Spinal cord (tissue), 10 donors: ENCODE measurements around the gene MRPL14. TPM values are rescaled to one million over a fixed set of nuclear protein-coding genes. Genes with fewer than 3 reads are reported as not detected.

Source experiments
- DNase-seq, 6 donors: peaks; one replicate each; pipeline versions ENCODE4 v3.0.0 to v3.0.0-alpha.2; 2013 to 2015; ENCODE audit warnings: low spot score in 6 of 6, low read depth in 4 of 6
- H3K27ac ChIP-seq: one replicate; pipeline ENCODE4 v1.5.1; 2013; ENCODE audit warnings: low read depth, low read length, control low read depth
- H3K27me3 ChIP-seq: one replicate; pipeline ENCODE4 v1.6.1; 2013; ENCODE audit warnings: low read length; ENCODE audit not compliant: control insufficient read depth, insufficient read depth
- H3K36me3 ChIP-seq: one replicate; pipeline ENCODE4 v1.6.1; 2013; ENCODE audit warnings: low read length; ENCODE audit not compliant: control insufficient read depth, insufficient read depth
- H3K4me1 ChIP-seq: one replicate; pipeline ENCODE4 v1.6.1; 2013; ENCODE audit warnings: low read length; ENCODE audit not compliant: control insufficient read depth, insufficient read depth
- H3K4me3 ChIP-seq: one replicate; pipeline ENCODE4 v1.5.1; 2013; ENCODE audit warnings: low read depth, low read length, control low read depth
- H3K9me3 ChIP-seq: one replicate; pipeline ENCODE4 v1.6.1; 2013; ENCODE audit warnings: low read length; ENCODE audit not compliant: control insufficient read depth, insufficient read depth
- WGBS: methylation state at CpG from one replicate; pipeline ENCODE4 v1.1.5; 2013; ENCODE audit warnings: missing lambda C conversion rate; ENCODE audit not compliant: insufficient coverage; 5-methylcytosine and 5-hydroxymethylcytosine counted together
- polyA plus RNA-seq, 2 donors: library from polyadenylated mRNA; unstranded; fragments of 120-200 nt; gene quantifications; one replicate each; pipeline ENCODE4 v1.2.1, GENCODE V29; 2013; ENCODE audit not compliant: insufficient read length in 2 of 2
- total RNA-seq, 2 donors: library from RNA; depleted of rRNA in 1 of 2; stranded (reverse); fragments of 120-200 nt in 1 of 2; fragments of >200 nt in 1 of 2; gene quantifications; one replicate each; pipeline versions ENCODE4 v1.2.3 to v1.2.4, GENCODE V29; 2013 to 2014
- donor health status: healthy.

The MRPL14 gene
- total and polyA plus RNA-seq, 4 donors, result 32.1 to 53.1 (median 36.4) TPM

- Histone ChIP-seq H3K9me3 (no peaks in the 10 kb centered on the region), H3K27me3 (no peaks in the 10 kb centered on the region), H3K27ac (no peak overlapping the region), H3K36me3 (peaks cover 3% of the 10 kb centered on the region), H3K4me3 (no peak overlapping the region), H3K4me1 (peaks cover 60% of the 10 kb centered on the region)
- no peak for DNase-seq
- WGBS, result 89% methylated on average over 4 of the region's 6 CpGs
Observed at GRCh38 chr6:44078219-44078826, 48.9 kb downstream of the MRPL14 start.

GRCh38 chr6:44077214-44077946, 49.9 kb downstream of the MRPL14 start:
- Histone ChIP-seq H3K9me3 (no peaks in the 10 kb centered on the region), H3K27ac (peak overlapping the region; percentile 67), H3K36me3 (no peaks in the 10 kb centered on the region), H3K4me3 (no peak overlapping the region), H3K4me1 (peaks cover 68% of the 10 kb centered on the region), H3K27me3 (no peaks in the 10 kb centered on the region)
- peak in 2 of 6 donors; percentile 18 to 63 for DNase-seq
- no CpG with 5 or more reads among the region's 8 CpGs for WGBS

GRCh38 chr6:44076356-44077213, 50.7 kb downstream of the MRPL14 start:
- Histone ChIP-seq H3K36me3 (no peaks in the 10 kb centered on the region), H3K4me1 (peaks cover 71% of the 10 kb centered on the region), H3K27ac (peak overlapping the region; percentile 71), H3K27me3 (no peaks in the 10 kb centered on the region), H3K9me3 (no peaks in the 10 kb centered on the region), H3K4me3 (no peak overlapping the region)
- DNase-seq, result peak in 4 of 6 donors; percentile 61 to 91 (median 78)
- 3% methylated on average over 45 of the region's 49 CpGs for WGBS

- Histone ChIP-seq H3K36me3 (no peaks in the 10 kb centered on the region), H3K27ac (peak overlapping the region; percentile 71), H3K9me3 (no peaks in the 10 kb centered on the region), H3K27me3 (no peaks in the 10 kb centered on the region), H3K4me3 (no peak overlapping the region), H3K4me1 (peaks cover 71% of the 10 kb centered on the region)
- no peak for DNase-seq
- no CpG with 5 or more reads among the region's 2 CpGs for WGBS
Observed at GRCh38 chr6:44075647-44076355, 51.5 kb downstream of the MRPL14 start.

GRCh38 chr6:44074813-44075646, 52.2 kb downstream of the MRPL14 start:
- Histone ChIP-seq H3K4me3 (peak overlapping the region; percentile 16), H3K27me3 (no peaks in the 10 kb centered on the region), H3K27ac (peak overlapping the region; percentile 82), H3K4me1 (peaks cover 71% of the 10 kb centered on the region), H3K36me3 (no peaks in the 10 kb centered on the region), H3K9me3 (no peaks in the 10 kb centered on the region)
- WGBS, result 33% methylated on average over 5 of the region's 9 CpGs
- no peak for DNase-seq

GRCh38 chr6:44074439-44074812, 52.8 kb downstream of the MRPL14 start:
- H3K4me1 ChIP-seq, result peaks cover 70% of the 10 kb centered on the region
- WGBS, result 2% methylated on average over 13 of the region's 13 CpGs
- H3K36me3 ChIP-seq, result no peaks in the 10 kb centered on the region
- DNase-seq, result peak in 5 of 6 donors; percentile 75 to 97 (median 87)
- H3K9me3 ChIP-seq, result no peaks in the 10 kb centered on the region
- peak overlapping the region; percentile 16 for H3K4me3 ChIP-seq
- H3K27me3 ChIP-seq, result no peaks in the 10 kb centered on the region
- H3K27ac ChIP-seq, result peak overlapping the region; percentile 82

GRCh38 chr6:44073612-44074438, 53.4 kb downstream of the MRPL14 start:
- peak overlapping the region; percentile 64 for H3K4me3 ChIP-seq
- H3K27ac ChIP-seq, result peak overlapping the region; percentile 82
- peaks cover 64% of the 10 kb centered on the region for H3K4me1 ChIP-seq
- no peaks in the 10 kb centered on the region for H3K36me3 ChIP-seq
- peak in 1 of 6 donors; percentile 58 for DNase-seq
- WGBS, result 17% methylated on average over 23 of the region's 25 CpGs
- no peaks in the 10 kb centered on the region for H3K27me3 ChIP-seq
- no peaks in the 10 kb centered on the region for H3K9me3 ChIP-seq

GRCh38 chr6:44072959-44073611, 54.2 kb downstream of the MRPL14 start:
- Histone ChIP-seq H3K4me3 (peak overlapping the region; percentile 64), H3K27ac (peak overlapping the region; percentile 86), H3K9me3 (no peaks in the 10 kb centered on the region), H3K27me3 (no peaks in the 10 kb centered on the region), H3K36me3 (peaks cover 2% of the 10 kb centered on the region), H3K4me1 (peaks cover 60% of the 10 kb centered on the region)
- under 1% methylated on average over 42 of the region's 55 CpGs for WGBS
- DNase-seq, result peak; percentile 82 to 98 (median 90)
